ENCODE results near the gene INSM2.
A peak's percentile ranks its signal among the peaks of the same experiment; 100 is the strongest.

Gene INSM2

GRCh38 chr14:35525695-35526094 is 8.3 kb upstream of the INSM2 start:
- H3K9me3 ChIP-seq, result no peaks in the 10 kb centered on the region; the same call in 1 of the 2 replicates

GRCh38 chr14:35526962-35527361 is 7.0 kb upstream of the INSM2 start:
- H3K27me3 ChIP-seq, result no peaks in the 10 kb centered on the region
- DNase-seq, result no peak
- TF ChIP-seq CTCF (IDR thresholded peaks at IDR 0.05; ENCODE audit: low read depth, low read length), result no peak
- no peaks in the 10 kb centered on the region; the same call in 1 of the 2 replicates for H3K9me3 ChIP-seq
- H3K4me3 ChIP-seq (ENCODE audit: low read depth, low read length), result no peak overlapping the region
- H3K4me1 ChIP-seq, result peaks cover 20% of the 10 kb centered on the region
- H3K36me3 ChIP-seq, result peaks cover 46% of the 10 kb centered on the region

More at GRCh38 chr14:35525695-35526094, 8.3 kb upstream of the INSM2 start:
- DNase-seq, result no peak
- Histone ChIP-seq H3K4me3 (ENCODE audit: low read depth, low read length) (no peak overlapping the region), H3K4me1 (peaks cover 28% of the 10 kb centered on the region), H3K27me3 (no peaks in the 10 kb centered on the region), H3K36me3 (peaks cover 46% of the 10 kb centered on the region)
- TF ChIP-seq CTCF (IDR thresholded peaks at IDR 0.05; ENCODE audit: low read depth, low read length), result no peak

GRCh38 chr14:35531960-35532747 is 1.8 kb upstream of the INSM2 start:
- H3K27me3 ChIP-seq, result no peaks in the 10 kb centered on the region
- peaks cover 20% of the 10 kb centered on the region for H3K4me1 ChIP-seq
- H3K9me3 ChIP-seq, result no peaks in the 10 kb centered on the region
- peaks cover 48% of the 10 kb centered on the region for H3K36me3 ChIP-seq
- TF ChIP-seq CTCF (IDR thresholded peaks at IDR 0.05; ENCODE audit: low read depth, low read length), result no peak
- DNase-seq, result no peak
- H3K4me3 ChIP-seq (ENCODE audit: low read depth, low read length), result peak overlapping the region; percentile 96

- Histone ChIP-seq H3K27me3 (no peaks in the 10 kb centered on the region), H3K4me3 (ENCODE audit: low read depth, low read length) (peak overlapping the region; percentile 96), H3K9me3 (no peaks in the 10 kb centered on the region), H3K4me1 (peaks cover 20% of the 10 kb centered on the region), H3K36me3 (peaks cover 54% of the 10 kb centered on the region)
- no peak for DNase-seq
- TF ChIP-seq CTCF (IDR thresholded peaks at IDR 0.05; ENCODE audit: low read depth, low read length), result no peak
Observed at GRCh38 chr14:35532783-35533356, 1.1 kb upstream of the INSM2 start.

GRCh38 chr14:35534208-35534872 is 376 bp downstream of the INSM2 start:
- Histone ChIP-seq H3K27me3 (no peaks in the 10 kb centered on the region), H3K4me3 (ENCODE audit: low read depth, low read length) (peak overlapping the region; percentile 96), H3K9me3 (no peaks in the 10 kb centered on the region), H3K36me3 (peaks cover 48% of the 10 kb centered on the region), H3K4me1 (peaks cover 11% of the 10 kb centered on the region)
- peak; percentile 41 for TF ChIP-seq CTCF (IDR thresholded peaks at IDR 0.05; ENCODE audit: low read depth, low read length)
- DNase-seq, result no peak
